Mesendoderm (in vitro differentiated cells): Measurements from ENCODE around the gene EVI5L.

Source experiments
- DNase-seq: peaks from one replicate; pipeline ENCODE4 v3.0.0; 2013
- H2AK5ac ChIP-seq: 2 replicates; pipeline ENCODE4 v1.6.1; 2013; ENCODE audit warnings: low read length, inconsistent platforms
- H2BK120ac ChIP-seq: 2 replicates; pipeline ENCODE4 v1.6.1; 2013; ENCODE audit warnings: low read depth, mild to moderate bottlenecking, low read length, moderate library complexity, mixed read lengths
- H2BK15ac ChIP-seq: replicated peaks from 2 replicates; pipeline ENCODE4 v1.6.1; 2013; ENCODE audit warnings: low read depth, mild to moderate bottlenecking, moderate library complexity
- H2BK5ac ChIP-seq: 2 replicates; pipeline ENCODE4 v1.6.1; 2013; ENCODE audit warnings: low read length, inconsistent platforms
- H3K18ac ChIP-seq: 2 replicates; pipeline ENCODE4 v1.6.1; 2013; ENCODE audit warnings: mild to moderate bottlenecking, low read length, mixed read lengths
- H3K23ac ChIP-seq: one replicate; pipeline ENCODE4 v1.6.1; 2013; ENCODE audit warnings: low read length
- H3K27ac ChIP-seq: 2 replicates; pipeline ENCODE4 v1.5.1; 2013; ENCODE audit warnings: low read depth, mild to moderate bottlenecking, inconsistent platforms, low read length, moderate library complexity
- H3K27me3 ChIP-seq: 2 replicates; pipeline ENCODE4 v1.6.1; 2013; ENCODE audit warnings: low read length, control low read depth, mild to moderate bottlenecking, inconsistent platforms; ENCODE audit not compliant: insufficient read depth, poor library complexity
- H3K36me3 ChIP-seq: 2 replicates; pipeline ENCODE4 v1.6.1; 2013; ENCODE audit warnings: low read length, inconsistent platforms; ENCODE audit not compliant: control insufficient read depth, insufficient read depth
- H3K4ac ChIP-seq: one replicate; pipeline ENCODE4 v1.6.1; 2013; ENCODE audit warnings: low read depth, mild to moderate bottlenecking, low read length, moderate library complexity
- H3K4me1 ChIP-seq: 2 replicates; pipeline ENCODE4 v1.6.1; 2013; ENCODE audit warnings: low read depth, low read length, inconsistent platforms; ENCODE audit not compliant: control insufficient read depth
- H3K4me2 ChIP-seq: 2 replicates; pipeline ENCODE4 v1.6.1; 2013; ENCODE audit warnings: low read length
- H3K4me3 ChIP-seq: 2 replicates; pipeline ENCODE4 v1.5.1; 2013; ENCODE audit warnings: mild to moderate bottlenecking, low read length
- H3K56ac ChIP-seq: one replicate; pipeline ENCODE4 v1.6.1; 2013; ENCODE audit warnings: low read length
- H3K79me1 ChIP-seq: 2 replicates; pipeline ENCODE4 v1.6.1; 2013; ENCODE audit warnings: low read length, inconsistent platforms
- H3K79me2 ChIP-seq: 2 replicates; pipeline ENCODE4 v1.6.1; 2013; ENCODE audit warnings: mild to moderate bottlenecking, low read length; ENCODE audit not compliant: control insufficient read depth, insufficient read depth
- H3K9ac ChIP-seq: 2 replicates; pipeline ENCODE4 v1.6.1; 2013; ENCODE audit warnings: low read length, inconsistent platforms
- H4K5ac ChIP-seq: one replicate; pipeline ENCODE4 v1.6.1; 2013; ENCODE audit warnings: low read length
- H4K8ac ChIP-seq: one replicate; pipeline ENCODE4 v1.6.1; 2013; ENCODE audit warnings: low read depth, mild to moderate bottlenecking, control low read depth, low read length, moderate library complexity
- WGBS: extraction: QIAGEN DNeasy Blood & Tissue Kit; methylation state at CpG from one replicate; pipeline ENCODE4 v1.1.7; 2013; ENCODE audit warnings: low lambda C conversion rate, missing lambda C conversion rate; ENCODE audit not compliant: insufficient coverage; ENCODE audit errors: extremely low coverage; 5-methylcytosine and 5-hydroxymethylcytosine counted together

EVI5L gene

DNA sequence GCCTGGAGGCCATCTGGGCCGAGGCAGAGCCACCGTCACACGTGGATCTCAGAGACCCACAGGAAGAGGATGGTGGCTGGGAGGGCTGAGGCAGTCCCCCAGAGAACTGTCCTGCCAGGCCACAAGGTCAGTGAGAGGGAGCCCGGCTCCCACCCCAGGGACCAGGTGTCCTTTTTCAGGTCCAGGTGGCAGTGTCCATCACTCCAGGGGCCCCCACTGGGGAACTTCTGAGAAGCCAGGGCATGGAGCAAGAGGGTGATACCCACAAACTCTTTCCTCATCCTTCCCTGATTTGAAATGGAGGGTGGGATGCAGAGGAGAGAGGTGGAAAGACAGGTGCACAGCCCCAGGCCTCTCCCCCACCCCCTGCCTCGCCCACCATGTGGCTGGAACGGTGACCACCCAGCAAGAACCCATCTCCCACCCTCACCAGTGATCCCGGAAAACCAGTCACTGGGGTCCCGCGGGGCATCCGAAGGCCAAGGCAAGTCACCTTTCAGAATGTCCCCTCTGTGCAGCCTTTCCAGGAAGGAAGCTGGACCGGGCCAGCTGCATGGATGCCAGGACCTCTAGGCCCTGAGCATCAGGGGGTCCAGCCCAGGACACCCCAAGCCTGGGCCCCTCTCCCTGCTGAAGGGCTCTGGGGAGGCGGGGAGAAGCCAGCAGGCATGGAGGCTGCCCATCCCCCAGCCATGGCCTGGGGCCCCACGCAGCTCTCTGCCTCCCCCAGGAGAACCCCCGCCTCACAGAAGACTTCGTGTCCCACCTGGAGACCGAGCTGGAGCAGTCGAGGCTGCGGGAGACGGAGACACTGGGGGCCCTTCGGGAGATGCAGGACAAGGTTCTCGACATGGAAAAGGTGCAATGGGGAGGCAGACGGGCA lies 30.1 kb downstream of the EVI5L start:
- H4K8ac ChIP-seq = no peak overlapping the region
- no peak overlapping the region for H3K18ac ChIP-seq
- H3K27ac ChIP-seq = no peak overlapping the region
- no peak overlapping the region for H3K56ac ChIP-seq
- no peaks in the 10 kb centered on the region for H3K36me3 ChIP-seq
- H4K5ac ChIP-seq = no peak overlapping the region
- peaks cover 2% of the 10 kb centered on the region for H3K4me1 ChIP-seq
- no CpG with 5 or more reads among the region's 22 CpGs for WGBS
- no peak overlapping the region for H2BK120ac ChIP-seq
- H3K4me2 ChIP-seq = no peak overlapping the region
- no peaks in the 10 kb centered on the region for H3K79me1 ChIP-seq
- H2AK5ac ChIP-seq = no peak overlapping the region
- H3K9ac ChIP-seq = no peak overlapping the region
- no peak overlapping the region for H3K23ac ChIP-seq
- DNase-seq = no peak
- H2BK15ac ChIP-seq = no peak overlapping the region
- no peak overlapping the region for H2BK5ac ChIP-seq
- no peak overlapping the region for H3K4ac ChIP-seq
- H3K27me3 ChIP-seq = peaks cover 13% of the 10 kb centered on the region
- no peaks in the 10 kb centered on the region for H3K79me2 ChIP-seq
- no peak overlapping the region for H3K4me3 ChIP-seq

DNA sequence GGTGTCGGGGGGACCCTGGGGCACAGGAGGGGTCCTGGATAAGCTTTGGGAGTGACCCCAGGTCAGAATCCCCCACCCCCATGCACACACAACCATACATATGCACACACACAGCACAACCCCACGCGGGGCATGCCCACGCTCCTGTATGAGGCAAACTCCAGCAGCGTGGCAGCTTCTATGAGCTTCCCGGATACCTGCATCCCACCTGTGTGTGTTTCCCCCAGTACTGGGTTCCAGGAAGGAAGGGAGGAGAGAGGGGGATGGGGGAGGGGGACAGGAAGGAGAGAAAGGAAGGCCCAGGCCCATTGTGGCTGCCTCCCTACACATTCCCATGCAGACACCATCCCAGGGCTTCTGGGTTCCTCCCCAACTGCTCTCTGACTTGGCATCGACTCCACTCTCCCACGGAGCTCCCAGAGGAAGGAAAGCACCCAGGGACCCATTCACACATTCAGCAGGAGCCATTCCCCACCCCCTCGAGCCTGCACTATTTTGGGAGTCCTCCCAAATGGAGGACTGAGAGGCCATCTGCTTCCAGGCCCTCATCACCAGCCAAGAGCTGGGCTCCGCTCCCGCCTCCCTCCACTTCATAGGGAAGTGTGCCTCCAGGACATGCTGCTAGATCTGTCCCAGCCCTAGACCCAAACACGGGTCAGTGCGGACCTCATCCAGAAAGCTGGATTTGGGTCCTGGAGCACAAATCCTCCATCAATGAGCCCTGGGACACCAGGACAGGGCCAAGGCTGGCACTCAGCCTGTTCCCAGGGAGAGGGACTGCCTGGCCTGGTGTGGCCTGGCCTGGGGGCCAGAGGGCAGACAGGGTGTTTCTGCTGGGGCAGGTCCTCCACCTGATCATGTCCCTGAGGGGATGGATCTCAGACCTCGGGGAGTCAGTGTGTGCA lies 30.9 kb downstream of the EVI5L start:
- Histone ChIP-seq H4K8ac (no peak overlapping the region), H3K4me1 (peaks cover 2% of the 10 kb centered on the region), H3K4me2 (no peak overlapping the region), H3K36me3 (no peaks in the 10 kb centered on the region), H3K56ac (no peak overlapping the region), H2AK5ac (no peak overlapping the region), H3K4me3 (no peak overlapping the region), H3K79me2 (no peaks in the 10 kb centered on the region), H3K9ac (no peak overlapping the region), H2BK120ac (no peak overlapping the region), H2BK5ac (no peak overlapping the region), H3K23ac (no peak overlapping the region), H2BK15ac (no peak overlapping the region), H3K4ac (no peak overlapping the region), H3K27ac (no peak overlapping the region), H4K5ac (no peak overlapping the region), H3K27me3 (peaks cover 13% of the 10 kb centered on the region), H3K18ac (no peak overlapping the region), H3K79me1 (no peaks in the 10 kb centered on the region)
- no peak for DNase-seq
- WGBS = no CpG with 5 or more reads among the region's 14 CpGs

DNA sequence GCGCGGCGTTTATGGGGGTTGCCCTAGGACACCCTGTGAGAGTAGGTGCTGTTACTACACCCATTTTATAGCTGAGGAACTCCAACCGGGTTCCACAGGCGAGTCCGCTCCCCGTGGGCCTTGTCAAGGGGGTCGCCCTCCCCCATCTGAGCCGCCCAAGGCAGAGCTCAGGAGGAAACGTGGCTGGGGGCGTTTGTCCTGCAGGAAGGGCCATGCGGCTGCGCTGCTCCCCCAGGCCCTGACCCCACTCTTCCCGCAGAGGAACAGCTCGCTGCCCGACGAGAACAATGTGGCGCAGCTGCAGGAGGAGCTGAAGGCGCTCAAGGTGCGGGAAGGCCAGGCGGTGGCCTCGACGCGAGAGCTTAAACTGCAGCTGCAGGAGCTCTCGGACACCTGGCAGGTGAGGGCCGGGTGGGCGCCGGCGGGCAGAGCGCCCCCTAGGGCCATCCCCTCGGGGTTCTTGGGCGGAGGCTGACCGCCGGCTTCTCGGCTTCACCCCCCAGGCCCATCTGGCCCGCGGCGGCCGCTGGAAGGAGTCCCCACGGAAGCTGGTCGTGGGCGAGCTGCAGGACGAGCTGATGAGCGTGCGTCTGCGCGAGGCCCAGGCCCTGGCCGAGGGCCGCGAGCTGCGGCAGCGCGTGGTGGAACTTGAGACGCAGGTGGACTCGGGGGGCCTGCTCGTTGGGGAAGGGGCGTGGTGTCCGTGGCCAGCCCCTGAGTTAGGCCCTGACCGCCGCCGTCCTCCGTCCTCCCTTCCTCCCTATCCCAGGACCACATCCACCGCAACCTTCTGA lies 31.8 kb downstream of the EVI5L start:
- Histone ChIP-seq H3K9ac (peak overlapping the region; percentile 36), H2BK15ac (no peak overlapping the region), H3K4me1 (peaks cover 2% of the 10 kb centered on the region), H3K18ac (no peak overlapping the region), H3K4ac (no peak overlapping the region), H3K56ac (peak overlapping the region; percentile 67), H3K36me3 (no peaks in the 10 kb centered on the region), H4K8ac (no peak overlapping the region), H2AK5ac (no peak overlapping the region), H3K79me2 (no peaks in the 10 kb centered on the region), H4K5ac (no peak overlapping the region), H2BK5ac (no peak overlapping the region), H3K23ac (no peak overlapping the region), H3K27me3 (peaks cover 13% of the 10 kb centered on the region), H3K27ac (no peak overlapping the region), H2BK120ac (no peak overlapping the region), H3K79me1 (no peaks in the 10 kb centered on the region), H3K4me3 (no peak overlapping the region), H3K4me2 (peak overlapping the region; percentile 87)
- WGBS = no CpG with 5 or more reads among the region's 63 CpGs
- DNase-seq = no peak

DNA sequence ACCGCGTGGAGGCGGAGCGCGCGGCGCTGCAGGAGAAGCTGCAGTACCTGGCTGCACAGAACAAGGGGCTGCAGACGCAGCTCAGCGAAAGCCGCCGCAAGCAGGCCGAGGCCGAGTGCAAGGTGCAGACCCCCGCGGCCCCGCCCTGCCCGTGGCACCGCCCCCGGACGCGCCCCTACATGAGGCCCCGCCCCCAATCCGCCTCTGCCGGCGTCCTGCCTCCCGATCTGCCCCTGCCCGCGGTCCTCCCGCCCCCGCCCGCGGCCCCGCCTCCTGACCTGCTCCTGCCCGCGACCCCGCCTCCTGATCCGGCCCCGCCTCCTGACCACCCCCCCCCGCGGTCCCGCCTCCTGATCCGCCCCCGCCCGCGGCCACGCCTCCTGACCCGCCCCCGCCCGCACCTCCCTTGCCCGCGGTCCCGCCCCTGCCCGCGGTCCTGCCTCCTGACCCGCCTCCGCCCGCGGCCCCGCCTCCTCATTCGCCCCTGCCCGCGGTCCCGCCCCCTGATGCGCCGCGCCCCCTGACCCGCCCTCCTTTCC lies 32.5 kb downstream of the EVI5L start:
- no peak overlapping the region for H4K5ac ChIP-seq
- H3K9ac ChIP-seq = peak overlapping the region; percentile 36
- no peaks in the 10 kb centered on the region for H3K79me1 ChIP-seq
- H3K27me3 ChIP-seq = peaks cover 15% of the 10 kb centered on the region
- no peak overlapping the region for H3K27ac ChIP-seq
- WGBS = no CpG with 5 or more reads among the region's 67 CpGs
- peaks cover 2% of the 10 kb centered on the region for H3K4me1 ChIP-seq
- DNase-seq = peak; percentile 92
- H3K18ac ChIP-seq = no peak overlapping the region
- no peak overlapping the region for H3K4me3 ChIP-seq
- no peak overlapping the region for H3K4ac ChIP-seq
- no peak overlapping the region for H2AK5ac ChIP-seq
- H3K56ac ChIP-seq = peak overlapping the region; percentile 67
- H3K79me2 ChIP-seq = no peaks in the 10 kb centered on the region
- no peaks in the 10 kb centered on the region for H3K36me3 ChIP-seq
- H2BK5ac ChIP-seq = no peak overlapping the region
- peak overlapping the region; percentile 87 for H3K4me2 ChIP-seq
- H4K8ac ChIP-seq = no peak overlapping the region
- no peak overlapping the region for H3K23ac ChIP-seq
- H2BK15ac ChIP-seq = no peak overlapping the region
- H2BK120ac ChIP-seq = no peak overlapping the region

DNA sequence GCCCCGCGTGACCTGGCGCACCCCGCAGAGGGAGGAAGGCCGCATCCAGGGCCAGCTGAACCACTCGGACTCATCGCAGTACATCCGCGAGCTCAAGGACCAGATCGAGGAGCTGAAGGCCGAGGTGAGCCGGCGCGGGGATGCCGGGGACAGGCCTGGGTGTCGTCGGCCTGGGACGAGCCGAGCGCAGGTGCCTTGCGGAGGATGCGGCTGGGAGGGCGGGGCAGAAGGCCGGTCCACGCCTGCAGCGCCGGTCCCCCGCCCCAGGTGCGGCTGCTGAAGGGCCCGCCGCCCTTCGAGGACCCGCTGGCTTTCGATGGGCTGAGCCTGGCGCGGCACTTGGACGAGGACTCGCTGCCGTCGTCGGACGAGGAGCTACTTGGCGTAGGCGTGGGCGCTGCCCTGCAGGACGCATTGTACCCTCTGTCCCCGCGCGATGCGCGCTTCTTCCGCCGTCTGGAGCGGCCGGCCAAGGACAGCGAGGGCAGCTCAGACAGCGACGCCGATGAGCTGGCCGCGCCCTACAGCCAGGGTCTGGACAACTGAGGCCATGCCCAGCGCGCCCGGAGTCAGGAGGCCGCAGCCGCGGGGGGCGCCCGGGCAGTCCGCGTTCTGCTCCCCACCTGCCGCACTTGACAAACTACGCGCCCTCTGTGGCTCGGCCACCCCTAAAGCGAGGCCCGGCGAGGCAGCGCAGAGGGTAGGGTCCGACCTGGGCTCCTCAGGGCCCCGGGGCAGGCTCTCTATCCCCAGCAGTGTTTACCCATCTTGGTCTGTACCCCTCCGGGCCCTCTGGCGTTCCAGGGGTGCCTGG lies 33.3 kb downstream of the EVI5L start:
- WGBS = no CpG with 5 or more reads among the region's 83 CpGs
- peaks cover 2% of the 10 kb centered on the region for H3K4me1 ChIP-seq
- H3K9ac ChIP-seq = no peak overlapping the region
- H3K27ac ChIP-seq = no peak overlapping the region
- H2AK5ac ChIP-seq = no peak overlapping the region
- no peak overlapping the region for H4K8ac ChIP-seq
- no peak overlapping the region for H3K4ac ChIP-seq
- peaks cover 15% of the 10 kb centered on the region for H3K27me3 ChIP-seq
- no peak overlapping the region for H2BK120ac ChIP-seq
- no peak overlapping the region for H3K4me3 ChIP-seq
- H3K79me1 ChIP-seq = no peaks in the 10 kb centered on the region
- H3K36me3 ChIP-seq = no peaks in the 10 kb centered on the region
- H3K79me2 ChIP-seq = no peaks in the 10 kb centered on the region
- no peak overlapping the region for H3K18ac ChIP-seq
- DNase-seq = peak; percentile 57
- peak overlapping the region; percentile 3 for H3K23ac ChIP-seq
- H2BK15ac ChIP-seq = no peak overlapping the region
- no peak overlapping the region for H2BK5ac ChIP-seq
- H3K56ac ChIP-seq = no peak overlapping the region
- no peak overlapping the region for H4K5ac ChIP-seq
- no peak overlapping the region for H3K4me2 ChIP-seq
